CD4-positive, CD25-positive, alpha-beta regulatory T cell (primary cell): ENCODE results near the gene MASP2. TPM values are rescaled to one million over a fixed set of nuclear protein-coding genes. Genes with fewer than 3 reads are reported as not detected.
"Not testable (repeated sequence)": the region's sequence is repeated elsewhere in the genome, so short reads cannot be mapped to it uniquely, and the experiment has no call there.

Experiments used
- ATAC-seq, 2 donors: fragments of 150-1000 bp; cut with Tn5 transposase; one replicate each; pipeline ENCODE4 v1.10.0; 2021; ENCODE audit warnings: low read depth in 2 of 2, moderate number of reproducible peaks in 2 of 2, moderate library complexity in 1 of 2
- DNase-seq, 3 donors: peaks; one replicate each; pipeline versions ENCODE4 v3.0.0 to v3.0.0-alpha.2; 2012 to 2022; ENCODE audit warnings: mixed read lengths in 1 of 3
- H3K27ac ChIP-seq: one replicate; pipeline ENCODE4 v1.7.0; 2013; ENCODE audit warnings: mild to moderate bottlenecking, low read length; ENCODE audit not compliant: insufficient read depth, poor library complexity, severe bottlenecking
- H3K27me3 ChIP-seq: one replicate; pipeline ENCODE4 v1.7.0; 2013; ENCODE audit warnings: low read length; ENCODE audit not compliant: control insufficient read depth, insufficient read depth
- H3K36me3 ChIP-seq: one replicate; pipeline ENCODE4 v1.7.0; 2013; ENCODE audit warnings: mild to moderate bottlenecking, low read length, moderate library complexity; ENCODE audit not compliant: control insufficient read depth, insufficient read depth
- H3K4me1 ChIP-seq: 2 replicates; pipeline ENCODE4 v1.7.0; 2013; ENCODE audit warnings: mild to moderate bottlenecking, low read length; ENCODE audit not compliant: insufficient read depth, control insufficient read depth, poor library complexity, severe bottlenecking
- H3K4me3 ChIP-seq: one replicate; pipeline ENCODE4 v1.7.0; 2013; ENCODE audit warnings: low read depth, mild to moderate bottlenecking, low read length, moderate library complexity
- H3K9me3 ChIP-seq, 2 experiments: 1 replicate in 1 of 2; 2 replicates in 1 of 2; pipeline ENCODE4 v1.7.0; 2013; ENCODE audit warnings: low read length in 2 of 2, mild to moderate bottlenecking in 1 of 2, moderate library complexity in 1 of 2; ENCODE audit not compliant: control insufficient read depth in 2 of 2
- H3K27ac Mint-ChIP-seq, 3 donors: one replicate each; pipeline ENCODE4 v1.8.0; 2020 to 2022; ENCODE audit warnings: mild to moderate bottlenecking in 3 of 3, mixed read lengths in 3 of 3, moderate library complexity in 2 of 3
- H3K27me3 Mint-ChIP-seq: one replicate; pipeline ENCODE4 v1.8.0; 2022; ENCODE audit warnings: mild to moderate bottlenecking, mixed read lengths
- H3K36me3 Mint-ChIP-seq: one replicate; pipeline ENCODE4 v1.8.0; 2020; ENCODE audit warnings: mixed read lengths
- H3K4me1 Mint-ChIP-seq, 4 donors: one replicate each; pipeline ENCODE4 v1.8.0; 2020 to 2022; ENCODE audit warnings: mixed read lengths in 4 of 4, mild to moderate bottlenecking in 1 of 4
- H3K4me3 Mint-ChIP-seq, 4 donors: one replicate each; pipeline ENCODE4 v1.8.0; 2020 to 2022; ENCODE audit warnings: mild to moderate bottlenecking in 4 of 4, mixed read lengths in 4 of 4, moderate library complexity in 3 of 4
- H3K9me3 Mint-ChIP-seq, 7 donors: one replicate each; pipeline ENCODE4 v1.8.0; 2020 to 2022; ENCODE audit warnings: mixed read lengths in 7 of 7, mild to moderate bottlenecking in 3 of 7, moderate library complexity in 2 of 7
- polyA plus RNA-seq, 4 donors: library from polyadenylated mRNA; unstranded; fragments of 300-500 nt; fragmentation: Illumina TruSeq; gene quantifications; one replicate each; pipeline ENCODE4 v1.2.3, GENCODE V29; 2021
- total RNA-seq: library from RNA; stranded (reverse); gene quantifications from one replicate; pipeline ENCODE4 v1.2.3, GENCODE V29; 2022

MASP2 gene
- total and polyA plus RNA-seq, 5 donors from 2014 or later = 0.15 to 0.29 TPM; not detected in 3

DNA sequence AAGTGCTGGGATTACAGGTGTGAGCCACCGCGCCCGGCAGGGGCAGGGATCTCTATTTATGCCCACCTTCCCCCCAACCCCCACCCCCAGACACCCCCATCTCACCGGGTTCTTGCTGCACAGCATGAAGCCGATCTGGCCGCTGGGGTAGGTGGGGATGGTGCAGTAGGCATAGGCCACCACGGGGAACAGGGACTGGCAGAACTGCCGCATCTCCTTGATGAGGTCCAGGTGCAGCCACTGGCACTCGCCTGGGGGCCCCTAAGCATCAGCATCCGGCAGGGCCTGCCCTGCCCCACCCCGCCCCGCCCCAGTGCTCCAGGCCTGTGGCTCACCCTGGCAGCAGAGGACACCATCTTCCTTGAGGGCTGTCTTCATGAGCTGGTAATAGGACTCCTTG is 8.6 kb upstream of the MASP2 start:
- H3K27me3 ChIP-seq = no peaks in the 10 kb centered on the region
- peaks cover 16% of the 10 kb centered on the region for H3K4me1 ChIP-seq
- H3K4me1 Mint-ChIP-seq = peaks cover under 1 to 24% (median 10%) of the 10 kb centered on the region in 4 donors
- DNase-seq (no peak), ATAC-seq (no peak)
- H3K27ac Mint-ChIP-seq = no peak overlapping the region
- no peak overlapping the region for H3K4me3 ChIP-seq
- H3K9me3 ChIP-seq = no peaks in the 10 kb centered on the region
- H3K4me3 Mint-ChIP-seq = peak overlapping the region in 1 of 4 donors; percentile 70
- no peaks in the 10 kb centered on the region for H3K9me3 Mint-ChIP-seq
- no peaks in the 10 kb centered on the region for H3K36me3 Mint-ChIP-seq
- no peak overlapping the region for H3K27ac ChIP-seq
- H3K36me3 ChIP-seq = peaks cover 13% of the 10 kb centered on the region
- peaks cover 8% of the 10 kb centered on the region for H3K27me3 Mint-ChIP-seq

DNA sequence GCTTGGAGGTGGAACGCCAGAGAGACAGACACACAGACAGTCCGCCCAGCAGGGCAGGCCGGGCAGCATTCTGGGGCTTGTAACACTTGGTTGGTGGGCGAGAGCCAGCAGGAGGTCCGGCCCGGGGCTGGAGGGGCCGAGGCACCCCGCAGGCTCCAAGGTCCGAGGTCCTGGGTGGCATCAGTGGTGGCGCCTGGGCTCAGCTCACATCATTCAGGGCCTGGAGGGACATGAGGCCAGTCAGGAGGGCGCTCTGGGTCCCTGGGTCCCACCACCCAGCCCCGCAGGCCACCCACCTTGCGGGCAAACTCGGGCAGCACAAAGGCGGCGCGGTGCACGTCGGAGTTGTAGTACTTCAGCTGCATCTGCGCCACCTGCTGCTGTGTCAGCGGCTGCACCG is 7.6 kb upstream of the MASP2 start:
- no peaks in the 10 kb centered on the region for H3K36me3 Mint-ChIP-seq
- peaks cover 0 to 19% (median 8%) of the 10 kb centered on the region in 4 donors for H3K4me1 Mint-ChIP-seq
- Histone ChIP-seq H3K4me1 (peaks cover 11% of the 10 kb centered on the region), H3K4me3 (no peak overlapping the region), H3K9me3 (no peaks in the 10 kb centered on the region), H3K27me3 (no peaks in the 10 kb centered on the region), H3K36me3 (peaks cover 13% of the 10 kb centered on the region), H3K27ac (no peak overlapping the region)
- H3K4me3 Mint-ChIP-seq = peak overlapping the region in 2 of 4 donors; percentile 17 to 41
- peak overlapping the region in 1 of 3 donors; percentile 18 for H3K27ac Mint-ChIP-seq
- DNase-seq (no peak), ATAC-seq (no peak)
- H3K27me3 Mint-ChIP-seq = peaks cover 8% of the 10 kb centered on the region
- no peaks in the 10 kb centered on the region for H3K9me3 Mint-ChIP-seq

DNA sequence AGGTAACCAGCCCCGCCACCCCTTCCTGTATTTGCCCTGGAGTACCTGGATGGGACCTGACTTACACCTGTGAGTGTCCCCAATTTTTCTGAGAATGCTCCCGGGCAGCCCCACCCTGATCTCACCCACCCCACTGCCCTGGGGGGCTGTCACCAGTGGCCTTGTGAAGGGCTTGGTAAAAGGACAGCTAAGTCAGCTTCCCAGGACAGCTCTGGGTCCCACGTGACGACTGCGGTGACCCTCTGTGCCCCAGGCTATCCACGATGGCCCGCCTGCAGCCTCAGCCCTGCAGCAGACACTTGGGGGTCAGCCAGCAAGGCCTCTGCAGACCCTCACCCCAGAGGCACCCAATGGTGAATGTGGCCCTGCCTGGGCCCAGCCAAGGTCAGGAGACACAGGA is 7.1 kb upstream of the MASP2 start:
- Histone ChIP-seq H3K4me1 (peaks cover 8% of the 10 kb centered on the region), H3K9me3 (no peaks in the 10 kb centered on the region), H3K36me3 (peaks cover 13% of the 10 kb centered on the region), H3K4me3 (no peak overlapping the region), H3K27ac (no peak overlapping the region), H3K27me3 (no peaks in the 10 kb centered on the region)
- H3K36me3 Mint-ChIP-seq = no peaks in the 10 kb centered on the region
- H3K4me1 Mint-ChIP-seq = peaks cover 0 to 19% (median 8%) of the 10 kb centered on the region in 4 donors
- ATAC-seq (no peak), DNase-seq (no peak)
- peak overlapping the region in 1 of 3 donors; percentile 18 for H3K27ac Mint-ChIP-seq
- peaks cover 8% of the 10 kb centered on the region for H3K27me3 Mint-ChIP-seq
- H3K9me3 Mint-ChIP-seq = no peaks in the 10 kb centered on the region
- H3K4me3 Mint-ChIP-seq = peak overlapping the region in 2 of 4 donors; percentile 17 to 41

DNA sequence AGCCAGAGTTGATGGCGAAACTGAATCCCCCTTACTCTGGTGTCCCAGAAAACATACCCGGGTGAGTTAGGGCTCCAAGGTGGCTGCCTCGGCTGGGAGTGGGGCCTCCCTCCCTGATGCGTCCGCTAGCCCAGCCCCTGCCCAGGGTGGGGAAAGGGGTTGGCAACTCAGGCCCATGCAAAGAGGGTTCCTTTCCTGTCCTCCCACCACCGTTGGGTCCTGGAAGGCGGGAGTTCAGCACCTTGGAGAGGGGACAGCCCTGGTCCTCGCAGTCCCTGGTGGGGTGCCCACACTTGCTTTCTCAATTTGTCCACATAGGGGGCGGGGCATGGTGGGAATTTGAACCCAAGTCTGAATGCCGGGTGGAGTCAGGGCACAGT is 6.7 kb upstream of the MASP2 start:
- peaks cover 3% of the 10 kb centered on the region for H3K4me1 ChIP-seq
- ATAC-seq (no peak), DNase-seq (no peak)
- H3K27me3 ChIP-seq = no peaks in the 10 kb centered on the region
- Mint-ChIP-seq H3K4me1 (peaks cover 0 to 14% (median 6%) of the 10 kb centered on the region in 4 donors), H3K9me3 (no peaks in the 10 kb centered on the region), H3K36me3 (no peaks in the 10 kb centered on the region), H3K4me3 (no peak overlapping the region), H3K27ac (no peak overlapping the region), H3K27me3 (peaks cover 8% of the 10 kb centered on the region)
- no peaks in the 10 kb centered on the region for H3K9me3 ChIP-seq
- H3K27ac ChIP-seq = no peak overlapping the region
- peaks cover 13% of the 10 kb centered on the region for H3K36me3 ChIP-seq
- H3K4me3 ChIP-seq = no peak overlapping the region

DNA sequence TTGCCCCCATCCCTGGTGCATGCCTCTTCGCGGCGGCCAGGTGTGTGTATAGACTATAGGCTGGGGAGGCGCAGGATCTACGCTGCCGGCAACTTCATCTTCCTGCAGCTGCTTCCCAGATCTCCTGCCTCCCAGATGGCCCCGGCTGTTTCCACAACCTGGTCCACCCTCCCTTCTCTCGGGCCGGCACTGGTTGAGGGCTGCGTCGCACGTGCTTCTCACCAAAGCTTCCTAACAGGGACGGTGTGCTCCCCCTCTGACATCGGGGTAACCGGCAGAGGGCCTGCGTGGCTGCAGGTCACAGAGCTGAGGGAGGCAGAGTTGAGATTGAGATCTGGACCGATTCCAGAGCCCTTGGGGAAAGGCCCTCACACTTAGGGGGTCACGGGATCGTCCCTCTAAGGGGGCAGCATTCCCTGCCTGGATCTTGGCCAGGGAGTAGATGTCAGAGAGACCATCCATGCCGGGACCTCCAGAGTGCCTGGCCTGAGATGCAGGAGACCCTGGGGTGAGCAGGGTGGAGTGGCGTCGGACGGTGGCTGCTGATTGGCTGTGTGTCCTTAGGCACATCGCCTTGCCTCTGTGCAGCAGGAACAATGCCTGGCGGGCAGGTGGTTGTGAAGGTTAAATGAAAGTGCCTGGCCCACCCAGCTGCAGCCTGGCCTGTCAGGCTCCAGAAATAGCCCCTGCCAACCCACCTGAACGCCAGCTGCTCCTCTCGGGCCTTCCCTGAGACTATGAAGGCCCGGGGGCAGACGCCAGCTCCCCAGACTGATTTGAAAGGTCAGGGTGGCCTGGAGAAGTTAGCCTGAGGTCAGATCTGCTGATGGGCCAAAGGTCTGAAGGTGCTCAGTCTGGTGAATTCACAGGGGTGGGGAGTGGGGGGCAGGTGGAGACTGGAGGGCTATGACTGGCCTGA is 6.1 kb upstream of the MASP2 start:
- H3K4me1 Mint-ChIP-seq = peaks cover 0 to 12% (median 4%) of the 10 kb centered on the region in 4 donors
- Histone ChIP-seq H3K27me3 (no peaks in the 10 kb centered on the region), H3K4me1 (no peaks in the 10 kb centered on the region), H3K27ac (no peak overlapping the region), H3K4me3 (no peak overlapping the region), H3K9me3 (no peaks in the 10 kb centered on the region), H3K36me3 (peaks cover 12% of the 10 kb centered on the region)
- no peaks in the 10 kb centered on the region for H3K36me3 Mint-ChIP-seq
- no peaks in the 10 kb centered on the region for H3K9me3 Mint-ChIP-seq
- peak overlapping the region in 1 of 4 donors; percentile 38 for H3K4me3 Mint-ChIP-seq
- DNase-seq (no peak), ATAC-seq (peak in 1 of 2 donors; percentile 12)
- peaks cover 8% of the 10 kb centered on the region for H3K27me3 Mint-ChIP-seq
- H3K27ac Mint-ChIP-seq = no peak overlapping the region

DNA sequence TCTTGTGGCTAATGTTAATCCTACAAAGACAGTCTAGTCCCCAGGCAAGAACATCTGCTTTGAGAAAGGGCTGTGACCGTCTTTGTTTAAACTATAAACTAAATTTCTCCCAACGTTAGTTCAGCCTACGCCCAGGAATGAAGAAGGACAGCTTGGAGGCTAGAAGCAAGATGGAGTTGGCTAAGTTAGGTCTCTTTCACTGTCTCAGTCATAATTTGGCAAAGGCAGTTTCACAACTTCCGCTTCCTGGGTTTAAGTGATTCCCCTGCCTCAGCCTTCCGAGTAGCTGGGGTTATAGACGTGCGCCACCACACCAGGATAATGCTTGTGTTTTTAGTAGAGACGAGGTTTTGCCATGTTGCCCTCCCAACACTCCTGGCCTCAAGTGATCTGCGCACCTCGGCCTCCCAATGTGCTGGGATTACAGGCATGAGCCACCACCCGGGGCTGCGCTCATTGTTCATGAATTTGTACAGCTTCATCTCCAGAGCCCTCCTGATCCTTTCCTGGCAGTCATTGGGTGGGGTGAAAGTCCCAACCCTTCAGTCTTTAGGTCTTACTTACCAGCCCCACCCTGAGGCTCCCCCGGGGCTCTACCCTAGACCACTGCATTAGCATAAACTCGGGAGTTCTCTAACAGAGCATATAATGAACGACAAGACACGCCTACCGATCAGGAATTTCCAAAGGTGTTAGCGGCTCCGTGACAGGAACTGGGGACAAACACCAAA is 4.9 kb upstream of the MASP2 start:
- Mint-ChIP-seq H3K27me3 (peaks cover 8% of the 10 kb centered on the region), H3K9me3 (no peaks in the 10 kb centered on the region), H3K27ac (no peak overlapping the region), H3K4me3 (peak overlapping the region in 2 of 4 donors; percentile 15 to 29), H3K4me1 (peaks cover 0 to 12% (median 3%) of the 10 kb centered on the region in 4 donors), H3K36me3 (no peaks in the 10 kb centered on the region)
- no peaks in the 10 kb centered on the region for H3K4me1 ChIP-seq
- ATAC-seq (no peak), DNase-seq (no peak)
- H3K27me3 ChIP-seq = no peaks in the 10 kb centered on the region
- no peak overlapping the region for H3K4me3 ChIP-seq
- no peaks in the 10 kb centered on the region for H3K9me3 ChIP-seq
- no peak overlapping the region for H3K27ac ChIP-seq
- H3K36me3 ChIP-seq = peaks cover 10% of the 10 kb centered on the region

DNA sequence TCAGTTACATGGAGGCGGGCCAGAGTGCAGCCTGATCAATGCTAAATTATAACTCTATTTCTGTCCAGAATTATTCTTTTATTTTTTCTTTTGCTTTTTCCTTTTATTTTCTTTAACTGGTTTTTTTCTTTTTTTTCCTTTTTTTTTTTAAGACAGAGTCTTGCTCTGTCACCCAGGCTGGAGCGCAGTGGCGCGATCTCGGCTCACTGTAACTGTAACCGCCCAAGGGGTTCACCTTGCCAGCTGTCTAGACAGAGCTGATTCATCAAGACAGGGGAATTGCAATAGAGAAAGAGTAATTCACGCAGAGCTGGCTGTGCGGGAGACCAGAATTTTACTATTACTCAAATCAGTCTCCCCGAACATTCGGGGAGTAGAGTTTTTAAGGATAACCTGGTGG is 4.1 kb upstream of the MASP2 start:
- not testable (repeated sequence) for H3K4me3 Mint-ChIP-seq, H3K36me3 ChIP-seq, H3K27ac ChIP-seq, H3K36me3 Mint-ChIP-seq, H3K27me3 Mint-ChIP-seq, DNase-seq, H3K27me3 ChIP-seq, ATAC-seq, H3K27ac Mint-ChIP-seq, H3K9me3 Mint-ChIP-seq, H3K9me3 ChIP-seq, H3K4me3 ChIP-seq, H3K4me1 ChIP-seq
- H3K4me1 Mint-ChIP-seq = peaks cover 0 to 12% (median 3%) of the 10 kb centered on the region in 4 donors
